NCI-H2171 treated with DMSO at 0.1 percent for 48 hours (cell line): Measurements from ENCODE around the gene JAKMIP1.

ENCODE experiments used
- DNase-seq: peaks from one replicate; lab custom pipeline; 2025; lab: John Stamatoyannopoulos, UW

The JAKMIP1 gene

DNA sequence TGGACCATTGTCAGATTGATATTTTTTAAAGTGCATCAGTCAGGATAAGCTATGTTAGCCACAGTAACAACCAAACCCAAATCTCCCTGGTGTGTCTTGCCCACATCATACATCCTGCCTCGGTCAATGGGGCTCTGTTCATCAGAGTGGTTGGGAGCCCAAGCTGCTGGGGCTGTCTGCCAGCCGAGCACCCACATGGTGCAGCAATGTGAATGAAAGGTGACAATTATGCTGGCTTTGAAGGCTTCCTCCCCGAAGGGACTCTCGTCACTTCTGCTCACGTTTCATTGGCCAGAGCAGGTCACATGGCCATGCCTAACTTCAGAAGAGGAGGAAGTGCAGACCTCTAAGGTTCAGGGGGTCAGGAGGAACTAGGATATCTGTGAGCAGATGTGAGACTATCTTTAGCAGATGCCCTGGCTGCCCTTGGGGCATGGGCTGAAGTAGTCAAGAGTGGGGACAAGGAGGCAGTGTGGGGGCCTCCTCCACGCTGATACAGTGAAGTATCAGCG lies 1.3 kb upstream of the JAKMIP1 start:
- no peak for DNase-seq

DNA sequence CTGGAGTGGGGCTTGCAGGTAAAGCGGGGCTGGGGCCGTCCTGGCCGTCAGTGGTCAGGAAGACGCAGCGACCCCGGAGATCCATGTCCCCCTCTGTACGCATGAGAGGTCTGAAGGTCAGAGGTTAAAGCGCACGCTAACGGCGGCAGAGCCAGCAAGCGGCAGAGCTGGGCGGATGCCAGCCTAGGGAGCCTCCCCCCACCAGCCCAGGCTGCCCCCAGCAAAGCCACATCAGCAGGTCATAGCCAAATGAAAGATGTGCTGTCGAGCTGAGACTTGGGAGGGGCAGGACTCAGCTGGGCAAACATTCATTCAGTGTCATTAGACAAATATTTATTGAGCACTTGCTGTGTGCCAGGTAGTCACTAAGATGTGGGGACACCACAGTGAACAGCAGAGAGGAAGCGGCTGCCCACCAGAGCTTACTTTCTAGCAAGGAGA lies 593 bp upstream of the JAKMIP1 start:
- DNase-seq, result no peak

DNA sequence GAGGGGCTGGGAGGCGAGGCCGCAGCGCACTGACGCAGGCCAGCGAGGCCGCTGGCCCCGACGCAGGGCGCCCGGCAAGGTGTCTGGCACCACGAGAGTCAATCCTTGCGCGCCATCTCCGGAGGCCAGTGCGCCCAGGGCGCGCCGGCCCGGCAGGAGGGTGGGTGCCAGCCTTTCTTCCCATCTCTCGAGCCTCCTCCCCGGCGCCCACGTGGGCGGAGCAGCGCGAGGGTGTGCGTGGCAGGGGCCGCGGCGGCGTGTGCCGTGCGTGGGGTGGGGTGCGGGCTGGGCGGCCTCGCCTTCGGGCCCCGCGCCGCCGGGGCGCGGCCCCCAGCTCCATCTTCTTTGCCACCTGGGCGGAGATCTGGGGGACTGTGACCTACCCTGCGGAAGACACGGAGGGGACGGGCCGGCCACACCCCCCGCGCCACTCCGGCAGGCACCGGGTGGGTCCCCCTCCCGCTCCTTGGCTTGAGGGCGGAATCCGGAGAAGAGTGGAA lies 877 bp downstream of the JAKMIP1 start:
- DNase-seq, result no peak

DNA sequence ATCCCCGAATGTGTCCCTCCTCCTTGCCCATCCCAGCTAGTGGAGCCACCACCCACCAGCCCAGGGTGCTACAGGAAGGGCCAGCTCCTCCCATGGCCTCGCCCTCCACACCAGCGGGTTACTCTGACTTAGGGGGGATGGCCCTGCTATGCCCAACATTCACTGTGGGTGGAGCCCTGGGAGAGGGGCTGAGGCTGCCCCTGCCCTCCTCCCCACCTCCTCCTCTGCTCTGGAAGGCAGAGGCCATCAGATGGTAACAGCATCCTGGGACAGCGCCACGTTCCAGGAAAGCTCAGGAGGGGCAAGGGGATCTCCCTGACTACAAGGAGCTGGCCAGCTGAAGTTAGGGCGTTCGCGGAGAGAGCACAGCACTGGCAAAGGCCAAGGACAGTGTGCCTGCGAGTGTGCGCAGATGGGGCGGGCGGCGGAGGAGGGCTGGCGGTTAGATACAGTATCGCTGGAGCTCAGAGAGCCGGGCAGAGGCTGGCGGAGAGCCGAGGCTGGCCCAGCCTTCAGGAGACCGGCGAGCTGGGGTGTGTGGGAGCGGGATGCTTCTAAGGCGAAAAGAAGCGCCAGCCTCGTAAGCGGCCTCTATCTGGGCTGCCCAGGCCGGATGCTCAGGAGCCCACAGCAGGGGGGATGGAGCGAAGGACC lies 1.5 kb downstream of the JAKMIP1 start:
- no peak for DNase-seq

DNA sequence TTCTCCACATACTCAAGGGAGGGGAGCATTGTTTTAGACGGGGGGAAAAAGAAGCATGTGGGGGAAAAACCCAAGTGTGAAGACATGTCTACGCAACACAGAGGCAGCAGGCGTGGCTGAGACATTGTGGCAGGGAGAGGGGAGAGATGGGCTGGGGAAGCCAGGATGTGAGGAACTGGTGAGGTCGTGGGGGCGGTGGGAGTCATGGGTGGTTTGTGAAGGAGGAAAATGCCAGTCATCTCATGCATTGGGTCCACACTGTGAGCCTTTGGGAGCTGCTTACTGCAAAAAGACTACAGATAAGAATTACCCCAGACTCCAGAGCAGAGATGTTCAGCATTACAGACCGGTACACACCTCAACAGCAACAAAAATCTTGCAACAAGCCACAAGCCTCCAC lies 2.1 kb downstream of the JAKMIP1 start:
- no peak for DNase-seq

DNA sequence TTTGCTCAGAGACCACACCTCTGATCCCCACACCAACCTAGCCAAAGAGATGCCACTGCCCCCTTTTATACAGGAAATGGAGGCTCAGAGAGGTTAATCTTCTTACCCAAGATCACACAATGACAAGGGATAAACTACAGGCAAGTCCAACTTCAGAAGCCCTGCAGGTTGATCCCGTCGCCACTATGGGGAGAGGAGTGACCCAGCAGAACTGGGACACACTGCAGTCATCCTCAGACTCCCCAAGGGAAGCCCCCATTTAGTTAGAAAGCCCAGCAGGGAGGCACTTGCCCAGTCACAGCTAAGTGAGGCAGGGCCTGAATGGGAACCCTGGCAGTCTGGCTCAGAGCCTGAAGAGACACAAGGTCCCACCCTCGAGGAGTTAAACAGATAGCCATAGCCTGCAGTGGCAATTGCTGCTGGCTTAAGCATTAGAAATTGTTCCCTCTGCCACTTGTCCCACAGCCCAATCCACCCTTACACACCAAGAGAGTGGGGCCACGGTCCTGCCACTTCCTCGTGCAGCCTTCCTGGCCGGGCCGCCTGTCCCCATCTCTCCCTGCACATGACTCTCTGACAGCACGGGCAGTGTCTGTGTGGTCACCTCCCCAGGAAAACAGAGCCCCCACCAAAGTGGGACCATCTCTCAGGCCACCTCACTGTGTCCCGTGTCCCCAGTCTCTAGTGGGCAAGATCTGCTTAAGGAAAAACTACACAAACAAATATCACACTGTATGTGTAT lies 2.7 kb downstream of the JAKMIP1 start:
- DNase-seq, result no peak

DNA sequence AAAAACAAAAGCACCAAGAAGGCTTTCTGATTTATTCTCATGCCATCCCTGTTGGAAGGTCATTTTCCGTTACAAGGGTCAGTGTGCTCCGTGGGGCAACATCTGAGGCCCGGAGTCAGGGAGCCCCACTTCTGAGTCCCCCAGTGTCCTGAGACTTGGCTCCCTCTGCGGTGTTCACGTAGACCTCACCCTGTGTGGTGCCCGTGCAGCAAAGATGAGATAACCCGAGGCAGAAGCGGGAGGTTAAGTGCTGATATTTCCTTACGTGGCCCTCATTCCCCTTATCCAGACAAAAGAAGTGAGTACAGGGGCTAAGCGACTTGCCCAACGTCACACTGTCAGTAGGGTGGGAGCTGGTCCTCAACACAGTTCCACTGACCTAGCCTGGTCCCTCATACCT lies 3.5 kb downstream of the JAKMIP1 start:
- no peak for DNase-seq

DNA sequence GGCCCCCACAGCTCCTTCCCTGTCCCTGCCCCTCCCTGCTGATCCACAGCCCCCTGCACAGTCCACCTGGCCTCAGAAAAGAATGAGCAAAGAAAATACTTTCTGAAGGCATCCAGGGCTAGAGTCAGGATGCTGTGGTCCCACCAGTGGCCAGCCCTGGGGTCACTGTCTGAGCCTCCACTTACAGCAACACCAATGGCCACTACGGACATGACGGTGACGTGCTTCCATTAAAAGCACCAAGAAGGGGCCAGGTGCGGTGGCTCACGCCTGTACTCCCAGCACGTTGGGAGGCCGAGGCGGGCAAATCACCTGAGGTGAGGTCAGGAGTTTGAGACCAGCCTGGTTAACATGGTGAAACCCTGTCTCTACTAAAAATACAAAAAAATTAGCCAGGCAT lies 4.0 kb downstream of the JAKMIP1 start:
- DNase-seq, result no peak

DNA sequence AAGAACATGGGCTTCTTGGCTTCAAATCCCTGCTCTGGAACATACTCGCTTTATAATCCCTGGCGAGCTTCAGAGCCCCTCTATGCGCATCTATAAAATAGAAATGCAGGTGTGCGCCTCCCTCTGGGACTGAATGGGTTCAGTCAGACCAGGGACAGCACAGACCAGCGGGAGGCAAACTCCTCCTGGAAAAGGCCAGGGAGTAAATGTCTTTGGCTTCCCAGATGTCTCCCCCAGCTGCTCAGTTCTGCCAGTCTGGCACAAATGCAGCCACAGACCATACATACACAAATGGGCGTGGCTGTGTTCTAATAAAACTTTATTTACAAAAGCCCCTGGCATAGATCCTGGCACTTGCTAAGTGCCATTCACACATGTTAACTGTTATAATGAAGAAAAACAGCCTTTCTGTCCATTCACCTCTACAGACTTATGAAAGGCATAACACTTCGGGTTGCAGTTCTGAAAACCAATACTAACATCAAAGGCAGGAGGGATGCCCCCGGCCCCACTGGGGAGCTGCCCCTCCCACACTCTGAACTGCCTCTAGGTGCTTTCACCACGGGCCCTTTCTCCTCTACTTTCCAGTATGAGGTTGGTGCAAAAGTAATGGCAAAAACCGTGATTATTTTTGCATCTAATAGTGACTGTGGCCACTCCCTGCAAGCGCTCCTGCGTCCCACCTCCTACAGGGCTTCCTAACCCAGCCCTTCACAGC lies 4.6 kb downstream of the JAKMIP1 start:
- no peak for DNase-seq

DNA sequence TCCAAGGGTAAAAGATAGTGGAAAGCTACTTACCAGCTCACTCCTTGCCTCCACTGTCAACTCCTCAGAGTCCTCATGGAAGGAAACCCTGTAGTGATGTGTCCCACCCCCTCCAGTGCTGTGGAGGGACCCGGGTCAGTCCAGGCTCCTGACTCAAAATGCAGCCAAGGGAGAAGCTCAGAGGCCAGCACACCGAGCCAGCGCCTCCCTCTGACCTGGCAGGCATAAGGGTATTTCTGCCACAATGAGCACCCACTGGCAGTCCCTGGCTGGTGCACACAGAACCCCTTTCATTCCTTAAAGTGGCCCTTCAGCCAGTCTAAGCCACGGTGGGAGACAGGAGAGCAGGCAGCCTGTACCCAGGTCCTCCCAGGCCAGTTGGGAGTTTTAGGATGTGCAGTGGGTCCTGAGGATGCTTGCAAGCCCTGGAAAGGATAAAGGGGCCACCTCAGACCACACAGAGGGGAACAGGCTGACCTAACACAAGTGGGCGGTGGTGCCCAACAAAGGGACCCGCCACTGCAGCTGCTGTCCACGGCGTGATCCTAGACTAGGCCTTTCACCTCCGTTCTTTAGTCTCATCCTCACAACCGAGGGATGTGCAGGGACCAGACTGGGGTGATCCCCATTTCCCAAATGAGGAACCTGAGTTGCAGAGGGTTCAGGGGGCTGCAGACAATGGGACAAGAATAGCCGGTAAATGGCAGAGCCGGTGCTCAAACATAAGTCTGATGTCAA lies 5.7 kb downstream of the JAKMIP1 start:
- DNase-seq, result no peak

DNA sequence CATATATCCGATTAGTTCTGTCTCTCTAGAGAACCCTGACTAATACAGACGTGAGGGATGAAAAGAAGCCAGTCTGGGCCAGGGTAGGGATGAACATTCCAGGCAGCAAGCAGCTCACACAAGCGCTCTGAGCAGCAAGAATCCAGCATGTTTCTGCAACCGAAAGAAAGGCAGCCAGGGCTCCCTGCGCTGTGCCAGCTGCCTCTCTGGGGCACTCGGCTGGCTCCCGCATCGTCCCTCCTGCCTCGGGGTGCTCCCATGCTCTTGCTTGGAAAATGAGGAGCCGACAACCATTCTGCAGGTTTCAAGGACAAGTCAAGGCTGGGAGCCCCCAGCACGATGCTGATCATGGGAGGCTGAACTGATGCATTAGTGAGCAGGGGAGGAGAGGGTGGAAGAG lies 7.0 kb downstream of the JAKMIP1 start:
- no peak for DNase-seq

DNA sequence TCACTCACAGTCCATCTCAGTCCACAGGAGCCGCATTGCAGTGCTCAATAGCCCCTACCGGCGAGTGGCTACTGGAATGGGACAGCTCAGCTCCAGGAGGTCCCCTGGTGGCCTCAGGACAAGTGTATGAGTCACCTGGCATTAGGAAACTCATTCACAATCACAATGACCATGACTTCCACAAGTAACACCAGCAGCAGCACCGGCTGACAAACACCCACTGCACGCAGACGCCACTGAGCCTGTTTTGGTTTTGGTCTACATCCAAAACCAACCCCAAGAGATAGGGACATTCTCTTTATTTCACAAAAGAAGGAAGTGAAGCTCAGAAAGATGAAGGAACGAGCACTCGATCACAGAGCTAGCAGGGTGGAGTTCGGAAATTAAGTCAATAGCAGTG lies 8.1 kb downstream of the JAKMIP1 start:
- DNase-seq, result no peak

DNA sequence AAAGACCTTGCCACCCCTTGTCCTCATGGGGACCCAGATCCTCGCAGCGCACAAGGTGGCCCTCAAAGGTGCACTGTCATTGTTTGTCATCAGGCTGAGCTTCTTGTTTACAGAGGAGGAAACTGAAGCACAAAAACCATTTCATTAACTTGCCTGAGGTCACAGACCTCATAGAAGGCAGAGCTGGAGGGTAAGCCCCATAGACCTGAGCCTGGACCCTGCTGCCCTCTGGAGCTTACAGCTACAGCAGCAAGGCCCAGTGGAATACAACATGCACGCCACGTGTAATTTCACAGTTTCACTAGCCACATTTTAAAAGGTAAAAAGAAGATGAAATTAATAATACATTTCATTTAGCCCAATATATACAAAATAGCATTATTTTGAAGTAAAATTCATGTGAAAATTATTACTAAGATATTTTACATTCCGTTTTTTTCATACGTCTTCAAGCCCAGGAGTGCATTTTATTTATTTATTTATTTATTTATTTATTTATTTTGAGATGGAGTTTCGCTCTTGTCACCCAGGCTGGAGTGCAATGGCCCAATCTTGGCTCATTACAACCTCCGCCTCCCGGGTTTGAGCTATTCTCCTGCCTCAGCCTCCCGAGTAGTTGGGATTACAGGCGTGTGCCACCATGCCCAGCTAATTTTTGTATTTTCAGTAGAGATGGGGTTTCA lies 8.8 kb downstream of the JAKMIP1 start:
- DNase-seq, result no peak

DNA sequence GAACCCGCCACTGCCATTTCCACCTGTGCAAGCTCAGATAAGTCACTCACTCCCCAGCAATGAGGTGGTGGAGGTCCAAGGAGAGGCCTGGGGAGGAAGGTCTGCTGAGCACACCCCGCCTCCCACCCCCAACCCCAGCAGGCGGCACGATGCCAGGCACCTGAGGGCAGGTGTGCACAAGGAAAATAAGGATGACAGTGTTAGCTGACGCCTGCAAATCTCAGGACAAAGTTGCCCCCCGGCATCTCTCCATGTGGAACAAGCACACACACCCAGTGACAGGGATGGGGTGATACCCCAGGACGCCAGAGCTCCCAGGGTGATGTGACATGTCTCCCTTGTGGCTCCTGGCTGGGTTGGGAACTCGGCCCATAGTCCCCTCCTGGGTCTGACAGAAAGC lies 9.9 kb downstream of the JAKMIP1 start:
- no peak for DNase-seq

DNA sequence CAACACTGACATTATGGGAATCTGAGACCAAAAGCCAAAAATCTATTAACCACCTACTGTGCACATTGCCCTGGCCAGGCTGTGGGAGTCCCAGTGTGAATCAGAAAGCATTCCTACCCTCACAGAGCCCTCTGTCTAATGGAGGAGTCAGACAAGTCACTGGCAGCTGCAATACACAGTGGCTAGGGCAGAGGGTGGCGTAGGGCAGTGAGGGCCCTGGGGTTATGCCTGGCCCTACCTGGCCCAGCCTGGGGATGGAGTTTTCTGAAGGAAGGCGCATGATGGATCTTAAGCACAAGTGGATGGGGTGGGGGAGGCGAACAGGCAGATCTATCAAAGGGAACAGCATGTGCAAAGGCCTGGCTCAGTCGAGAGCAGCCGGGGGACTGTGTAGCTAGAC lies 10.8 kb downstream of the JAKMIP1 start:
- no peak for DNase-seq

DNA sequence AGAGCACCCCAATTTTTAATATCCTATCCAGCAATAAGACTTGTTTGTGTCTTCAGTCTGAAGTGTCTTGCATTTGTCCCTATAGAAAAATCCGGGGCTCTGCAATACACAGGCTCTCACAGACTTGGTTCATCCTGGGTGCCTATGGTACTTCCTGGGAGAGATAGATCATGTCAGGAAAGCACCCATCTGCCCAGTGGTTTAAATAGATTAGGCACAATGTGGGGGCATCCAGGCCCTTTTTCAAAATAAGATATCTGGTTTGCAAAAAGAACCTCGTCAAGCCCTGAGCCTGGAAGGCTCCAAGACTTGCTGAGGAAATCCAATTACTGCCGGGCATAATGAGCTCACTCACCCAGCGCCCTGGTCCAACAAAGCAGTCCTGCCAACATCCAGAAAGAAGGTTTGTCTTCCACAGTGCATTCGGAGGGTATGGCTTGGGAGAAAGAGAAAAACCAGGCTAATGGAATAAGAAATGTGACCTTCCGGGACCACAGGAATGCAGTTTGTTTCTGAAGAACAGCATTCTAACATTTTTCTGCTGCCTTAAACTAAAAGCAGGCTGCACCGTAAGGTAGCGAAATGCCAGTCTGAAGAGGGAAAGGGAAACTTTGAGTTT lies 11.6 kb downstream of the JAKMIP1 start:
- no peak for DNase-seq

DNA sequence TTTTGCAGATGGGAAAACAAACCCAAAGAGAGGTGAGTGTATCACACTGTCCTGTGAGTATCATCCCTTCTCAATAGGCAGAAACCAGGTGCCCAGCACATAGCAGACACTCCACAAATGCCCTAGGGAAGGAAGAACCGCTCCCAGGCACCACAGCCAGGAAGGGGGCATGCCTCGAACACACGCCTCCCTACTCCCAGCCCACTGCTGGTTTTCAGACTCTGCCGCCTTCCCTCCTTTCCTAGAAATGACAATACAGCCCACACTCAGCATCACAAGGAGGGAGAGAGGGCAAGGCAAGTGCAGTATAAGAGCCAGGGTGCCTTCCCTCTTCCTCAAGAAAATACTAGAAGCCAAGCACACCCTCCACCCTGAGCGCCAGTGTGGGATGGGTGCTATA lies 16.2 kb downstream of the JAKMIP1 start:
- DNase-seq, result no peak

DNA sequence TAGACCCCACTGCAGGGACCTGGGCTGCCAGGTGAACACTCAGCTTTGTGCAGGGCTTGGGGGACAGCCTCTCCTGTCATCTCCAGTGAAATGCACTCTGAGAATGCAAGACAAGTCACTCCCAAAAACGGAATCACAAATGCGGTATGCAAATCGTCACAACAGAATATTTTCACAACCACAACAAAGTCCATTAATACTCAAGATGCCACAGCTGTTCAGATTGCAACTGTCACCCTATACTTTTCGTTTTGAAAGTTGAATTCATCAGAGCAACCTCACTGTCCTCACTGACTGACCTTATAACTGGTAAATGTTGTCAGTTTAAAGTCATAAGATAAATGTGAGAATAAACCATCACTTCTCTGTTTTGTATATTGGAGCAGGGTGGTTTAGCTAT lies 16.6 kb downstream of the JAKMIP1 start:
- no peak for DNase-seq

DNA sequence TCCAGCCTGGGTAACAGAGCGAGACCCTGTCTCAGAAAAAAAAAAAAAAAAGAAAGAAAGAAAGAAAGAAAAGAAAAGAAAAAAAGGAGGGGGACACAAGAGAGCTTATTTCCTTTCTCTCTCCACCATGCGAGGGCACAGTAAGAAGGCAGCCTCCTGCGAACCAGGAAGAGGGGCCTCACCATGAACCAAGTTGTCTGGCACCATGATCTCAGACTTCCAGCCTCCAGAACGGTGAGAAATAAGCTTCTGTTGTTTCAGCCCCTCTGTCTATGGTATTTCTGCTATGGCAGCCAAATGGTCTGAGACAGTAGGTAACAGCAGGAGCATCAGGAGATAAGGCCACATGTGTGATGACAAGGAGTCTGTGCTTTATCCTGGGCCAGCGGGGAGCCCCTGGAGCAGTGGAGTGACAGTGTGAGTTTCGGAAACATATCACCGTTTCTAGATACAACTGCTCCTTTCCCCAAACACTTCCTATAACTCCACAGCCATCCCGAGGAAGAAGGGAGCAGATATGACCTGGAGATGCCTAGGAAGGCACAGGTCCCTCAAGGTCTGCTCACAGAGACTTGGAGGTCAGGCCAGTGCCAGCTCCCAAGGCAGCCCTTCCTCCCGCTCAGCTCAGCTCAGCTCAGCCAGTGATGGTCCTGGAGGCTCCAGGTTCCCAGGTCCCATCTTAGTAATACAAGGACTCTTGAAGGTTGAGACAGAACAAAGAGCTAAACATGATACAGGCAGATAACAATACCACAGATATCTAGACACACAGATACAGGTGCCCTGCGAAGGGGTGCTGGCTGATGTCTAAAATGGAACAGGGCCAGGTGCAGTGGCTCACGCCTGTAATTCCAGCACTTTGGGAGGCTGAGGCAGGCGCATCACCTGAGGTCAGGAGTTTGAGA lies 17.7 kb downstream of the JAKMIP1 start:
- DNase-seq, result no peak
